OCI-LY1 (cell line): ENCODE data around the gene ELOF1.
A peak's percentile ranks its signal among the peaks of the same experiment; 100 is the strongest.
"Not testable (repeated sequence)": the region's sequence is repeated elsewhere in the genome, so short reads cannot be mapped to it uniquely, and the experiment has no call there.

ENCODE experiments used
- H2AFZ ChIP-seq: fragments of 200-600 bp; sonication (generic), shearing (Covaris generic); 2 replicates; pipeline ENCODE4 v1.6.0; 2014; ENCODE audit warnings: antibody characterized with exemption, mild to moderate bottlenecking, low read length
- H3F3A ChIP-seq: fragments of 200-600 bp; sonication (generic), shearing (Covaris generic); 2 replicates; pipeline ENCODE4 v1.6.0; 2014; ENCODE audit warnings: mild to moderate bottlenecking, antibody characterized with exemption, low read length, moderate library complexity; ENCODE audit not compliant: insufficient read depth
- H3K27ac ChIP-seq: fragments of 200-600 bp; sonication (generic); 2 replicates; pipeline ENCODE4 v1.5.1; 2014; ENCODE audit warnings: low read length, mixed run types, mild to moderate bottlenecking, low read depth; ENCODE audit not compliant: poor library complexity, severe bottlenecking
- H3K27me3 ChIP-seq: fragments of 200-600 bp; sonication (generic); 2 replicates; pipeline ENCODE4 v1.6.0; 2014; ENCODE audit warnings: antibody characterized with exemption, mild to moderate bottlenecking, low read length, moderate library complexity; ENCODE audit not compliant: insufficient read depth
- H3K36me3 ChIP-seq: fragments of 200-600 bp; sonication (generic); 2 replicates; pipeline ENCODE4 v1.6.1; 2014; ENCODE audit warnings: mild to moderate bottlenecking, antibody characterized with exemption, low read length, moderate library complexity, mixed read lengths; ENCODE audit not compliant: insufficient read depth
- H3K4me1 ChIP-seq: fragments of 200-600 bp; sonication (generic); 2 replicates; pipeline ENCODE4 v1.5.1; 2014; ENCODE audit warnings: mild to moderate bottlenecking, low read length, moderate library complexity; ENCODE audit not compliant: insufficient read depth, severe bottlenecking
- H3K4me2 ChIP-seq: fragments of 200-600 bp; sonication (generic), shearing (Covaris generic); 2 replicates; pipeline ENCODE4 v1.6.1; 2014; ENCODE audit warnings: low read length
- H3K4me3 ChIP-seq: fragments of 200-600 bp; sonication (generic); 2 replicates; pipeline ENCODE4 v1.5.1; 2014; ENCODE audit warnings: low read length, low read depth, mild to moderate bottlenecking, mixed read lengths; ENCODE audit not compliant: poor library complexity, severe bottlenecking
- H3K79me2 ChIP-seq: fragments of 200-600 bp; shearing (Covaris generic); 2 replicates; pipeline ENCODE4 v1.6.1; 2016; ENCODE audit warnings: mixed run types, low read length, mixed read lengths; ENCODE audit not compliant: insufficient read depth
- H3K9ac ChIP-seq: fragments of 200-600 bp; sonication (generic), shearing (Covaris generic); 2 replicates; pipeline ENCODE4 v1.6.1; 2014; ENCODE audit warnings: mild to moderate bottlenecking, low read length, mixed read lengths
- H3K9me2 ChIP-seq: fragments of 200-600 bp; sonication (generic), shearing (Covaris generic); 2 replicates; pipeline ENCODE4 v1.6.1; 2014; ENCODE audit warnings: low read depth, mild to moderate bottlenecking, low read length, mixed read lengths
- H3K9me3 ChIP-seq: fragments of 200-600 bp; shearing (Covaris generic); 2 replicates; pipeline ENCODE4 v1.6.1; 2014; ENCODE audit warnings: low read length, mixed read lengths
- H4K20me1 ChIP-seq: fragments of 200-600 bp; sonication (generic), shearing (Covaris generic); 2 replicates; pipeline ENCODE4 v1.6.0; 2016; ENCODE audit warnings: mild to moderate bottlenecking, low read length; ENCODE audit not compliant: insufficient read depth
- EZH2 ChIP-seq: fragments of 200-600 bp; sonication (generic), shearing (Covaris generic); IDR thresholded peaks from 2 replicates; pipeline ENCODE4 v1.8.0; 2017; ENCODE audit warnings: borderline replicate concordance, mixed run types, mild to moderate bottlenecking, antibody characterized with exemption, low read length, moderate library complexity, mixed read lengths
- TF ChIP-seq, protein P1 (sequence below): fragments of 200-600 bp; sonication (generic), shearing (Covaris generic); IDR thresholded peaks from 2 replicates; pipeline ENCODE4 v1.5.1; 2017; ENCODE audit warnings: mild to moderate bottlenecking, antibody characterized with exemption, low read length, moderate library complexity, mixed read lengths

Gene ELOF1

DNA sequence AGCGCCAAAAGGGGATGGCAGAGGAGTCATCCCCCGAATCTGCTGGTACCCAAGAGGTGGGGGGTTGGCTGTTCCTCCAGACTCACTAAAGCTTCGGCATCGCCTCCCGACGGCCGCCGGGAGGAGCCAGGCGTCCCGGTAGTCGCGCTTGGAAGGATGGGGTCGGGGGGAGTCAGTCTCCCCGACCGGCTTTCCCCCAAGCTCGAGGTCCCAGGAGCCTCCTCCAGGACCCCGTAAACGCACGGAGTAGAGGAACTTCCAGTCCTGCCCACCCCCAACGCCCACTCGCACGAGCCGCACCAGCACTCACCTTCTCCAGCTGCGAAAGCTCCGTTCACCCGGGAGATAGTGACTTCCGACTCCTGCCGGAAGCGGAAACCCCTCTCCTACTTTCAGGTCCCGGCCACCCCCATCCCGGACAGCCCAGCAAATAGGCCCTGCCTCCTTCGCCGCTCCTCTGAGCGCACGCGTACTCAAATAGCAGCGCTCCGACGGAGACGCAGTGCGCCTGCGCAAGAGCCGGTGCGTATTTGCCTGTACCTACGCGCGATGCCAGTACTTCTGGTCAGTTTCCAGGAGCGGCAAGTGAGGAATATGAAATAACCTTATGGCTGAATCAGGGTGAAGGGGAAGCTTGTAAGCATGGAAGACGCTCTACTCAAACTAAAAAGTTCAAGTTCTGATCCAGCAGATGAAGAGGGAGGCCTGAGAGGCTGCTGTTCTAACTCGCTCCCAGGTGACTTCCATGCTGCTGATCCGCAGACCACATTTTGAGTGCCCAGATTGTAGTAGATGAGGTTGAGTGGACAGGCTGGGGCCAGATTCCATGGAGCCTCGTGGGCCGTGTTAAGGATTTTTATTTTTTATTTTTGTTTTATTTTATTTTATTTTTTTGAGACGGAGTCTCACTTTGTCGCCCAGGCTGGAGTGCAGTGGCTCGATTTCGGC, at the start of gene ELOF1:
Gene ELOF1 (minus strand): TSS at position 350 of the 948 bp plus-strand sequence. CDS start 4,883 bp downstream, outside the sequence.
- no peak for TF ChIP-seq EZH2
- TF ChIP-seq, protein P1, sequence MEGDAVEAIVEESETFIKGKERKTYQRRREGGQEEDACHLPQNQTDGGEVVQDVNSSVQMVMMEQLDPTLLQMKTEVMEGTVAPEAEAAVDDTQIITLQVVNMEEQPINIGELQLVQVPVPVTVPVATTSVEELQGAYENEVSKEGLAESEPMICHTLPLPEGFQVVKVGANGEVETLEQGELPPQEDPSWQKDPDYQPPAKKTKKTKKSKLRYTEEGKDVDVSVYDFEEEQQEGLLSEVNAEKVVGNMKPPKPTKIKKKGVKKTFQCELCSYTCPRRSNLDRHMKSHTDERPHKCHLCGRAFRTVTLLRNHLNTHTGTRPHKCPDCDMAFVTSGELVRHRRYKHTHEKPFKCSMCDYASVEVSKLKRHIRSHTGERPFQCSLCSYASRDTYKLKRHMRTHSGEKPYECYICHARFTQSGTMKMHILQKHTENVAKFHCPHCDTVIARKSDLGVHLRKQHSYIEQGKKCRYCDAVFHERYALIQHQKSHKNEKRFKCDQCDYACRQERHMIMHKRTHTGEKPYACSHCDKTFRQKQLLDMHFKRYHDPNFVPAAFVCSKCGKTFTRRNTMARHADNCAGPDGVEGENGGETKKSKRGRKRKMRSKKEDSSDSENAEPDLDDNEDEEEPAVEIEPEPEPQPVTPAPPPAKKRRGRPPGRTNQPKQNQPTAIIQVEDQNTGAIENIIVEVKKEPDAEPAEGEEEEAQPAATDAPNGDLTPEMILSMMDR, result peak; percentile 12; the same call in 1 of the 2 replicates
- peaks cover 16% of the 10 kb centered on the region for H3K79me2 ChIP-seq
- peak within 1 kb of the TSS; percentile 98 for H3K4me3 ChIP-seq
- no peaks in the 10 kb centered on the region for H3K9me2 ChIP-seq
- peak within 1 kb of the TSS; percentile 70 for H3K27ac ChIP-seq
- H3K4me2 ChIP-seq, result peak within 1 kb of the TSS; percentile 86
- H4K20me1 ChIP-seq, result no peaks in the 10 kb centered on the region
- no peaks in the 10 kb centered on the region for H3F3A ChIP-seq
- H3K9ac ChIP-seq, result peak within 1 kb of the TSS; percentile 94
- no peak within 1 kb of the TSS for H2AFZ ChIP-seq
- H3K27me3 ChIP-seq, result no peaks in the 10 kb centered on the region
- H3K36me3 ChIP-seq, result peaks cover 10% of the 10 kb centered on the region
- H3K4me1 ChIP-seq, result peaks cover 32% of the 10 kb centered on the region
- no peaks in the 10 kb centered on the region for H3K9me3 ChIP-seq

- no peaks in the 10 kb centered on the region for H3K27me3 ChIP-seq
- no peaks in the 10 kb centered on the region for H3K9me2 ChIP-seq
- no peaks in the 10 kb centered on the region for H3K79me2 ChIP-seq
- TF ChIP-seq, protein P1, result no peak
- TF ChIP-seq EZH2, result no peak
- H2AFZ ChIP-seq, result no peak overlapping the region
- no peaks in the 10 kb centered on the region for H3K4me1 ChIP-seq
- no peaks in the 10 kb centered on the region for H4K20me1 ChIP-seq
- H3K27ac ChIP-seq, result no peak overlapping the region
- H3K4me2 ChIP-seq, result no peak overlapping the region
- H3K36me3 ChIP-seq, result peaks cover 21% of the 10 kb centered on the region
- no peaks in the 10 kb centered on the region for H3F3A ChIP-seq
- H3K9me3 ChIP-seq, result peaks cover 15% of the 10 kb centered on the region; the same call in 1 of the 2 replicates
- no peak overlapping the region for H3K4me3 ChIP-seq
- H3K9ac ChIP-seq, result no peak overlapping the region
These were observed 47.5 kb upstream of the ELOF1 start for GRCh38 chr19:11606484-11606883.

- not testable (repeated sequence) for H3F3A ChIP-seq, H3K79me2 ChIP-seq, H3K9ac ChIP-seq, H3K27me3 ChIP-seq, H3K9me3 ChIP-seq, H3K9me2 ChIP-seq, H2AFZ ChIP-seq, H3K27ac ChIP-seq, H3K4me3 ChIP-seq, H4K20me1 ChIP-seq, H3K4me2 ChIP-seq
- Histone ChIP-seq H3K36me3 (peaks cover 18% of the 10 kb centered on the region), H3K4me1 (peaks cover 15% of the 10 kb centered on the region)
These were observed 40.7 kb upstream of the ELOF1 start for GRCh38 chr19:11599704-11600103.
